Mesendoderm (in vitro differentiated cells): Measurements from ENCODE around the gene ABL1.

ENCODE experiments used
- DNase-seq: peaks from one replicate; pipeline ENCODE4 v3.0.0; 2013
- H2AK5ac ChIP-seq: 2 replicates; pipeline ENCODE4 v1.6.1; 2013; ENCODE audit warnings: low read length, inconsistent platforms
- H2BK120ac ChIP-seq: 2 replicates; pipeline ENCODE4 v1.6.1; 2013; ENCODE audit warnings: low read depth, mild to moderate bottlenecking, low read length, moderate library complexity, mixed read lengths
- H2BK15ac ChIP-seq: replicated peaks from 2 replicates; pipeline ENCODE4 v1.6.1; 2013; ENCODE audit warnings: low read depth, mild to moderate bottlenecking, moderate library complexity
- H2BK5ac ChIP-seq: 2 replicates; pipeline ENCODE4 v1.6.1; 2013; ENCODE audit warnings: low read length, inconsistent platforms
- H3K18ac ChIP-seq: 2 replicates; pipeline ENCODE4 v1.6.1; 2013; ENCODE audit warnings: mild to moderate bottlenecking, low read length, mixed read lengths
- H3K23ac ChIP-seq: one replicate; pipeline ENCODE4 v1.6.1; 2013; ENCODE audit warnings: low read length
- H3K27ac ChIP-seq: 2 replicates; pipeline ENCODE4 v1.5.1; 2013; ENCODE audit warnings: low read depth, mild to moderate bottlenecking, inconsistent platforms, low read length, moderate library complexity
- H3K27me3 ChIP-seq: 2 replicates; pipeline ENCODE4 v1.6.1; 2013; ENCODE audit warnings: low read length, control low read depth, mild to moderate bottlenecking, inconsistent platforms; ENCODE audit not compliant: insufficient read depth, poor library complexity
- H3K36me3 ChIP-seq: 2 replicates; pipeline ENCODE4 v1.6.1; 2013; ENCODE audit warnings: low read length, inconsistent platforms; ENCODE audit not compliant: control insufficient read depth, insufficient read depth
- H3K4ac ChIP-seq: one replicate; pipeline ENCODE4 v1.6.1; 2013; ENCODE audit warnings: low read depth, mild to moderate bottlenecking, low read length, moderate library complexity
- H3K4me1 ChIP-seq: 2 replicates; pipeline ENCODE4 v1.6.1; 2013; ENCODE audit warnings: low read depth, low read length, inconsistent platforms; ENCODE audit not compliant: control insufficient read depth
- H3K4me2 ChIP-seq: 2 replicates; pipeline ENCODE4 v1.6.1; 2013; ENCODE audit warnings: low read length
- H3K4me3 ChIP-seq: 2 replicates; pipeline ENCODE4 v1.5.1; 2013; ENCODE audit warnings: mild to moderate bottlenecking, low read length
- H3K56ac ChIP-seq: one replicate; pipeline ENCODE4 v1.6.1; 2013; ENCODE audit warnings: low read length
- H3K79me1 ChIP-seq: 2 replicates; pipeline ENCODE4 v1.6.1; 2013; ENCODE audit warnings: low read length, inconsistent platforms
- H3K79me2 ChIP-seq: 2 replicates; pipeline ENCODE4 v1.6.1; 2013; ENCODE audit warnings: mild to moderate bottlenecking, low read length; ENCODE audit not compliant: control insufficient read depth, insufficient read depth
- H3K9ac ChIP-seq: 2 replicates; pipeline ENCODE4 v1.6.1; 2013; ENCODE audit warnings: low read length, inconsistent platforms
- H4K5ac ChIP-seq: one replicate; pipeline ENCODE4 v1.6.1; 2013; ENCODE audit warnings: low read length
- H4K8ac ChIP-seq: one replicate; pipeline ENCODE4 v1.6.1; 2013; ENCODE audit warnings: low read depth, mild to moderate bottlenecking, control low read depth, low read length, moderate library complexity
- WGBS: extraction: QIAGEN DNeasy Blood & Tissue Kit; methylation state at CpG from one replicate; pipeline ENCODE4 v1.1.7; 2013; ENCODE audit warnings: low lambda C conversion rate, missing lambda C conversion rate; ENCODE audit not compliant: insufficient coverage; ENCODE audit errors: extremely low coverage; 5-methylcytosine and 5-hydroxymethylcytosine counted together

The ABL1 gene

GRCh38 chr9:130880599-130881220 is 45.7 kb downstream of the ABL1 start:
- H4K8ac ChIP-seq = no peak overlapping the region
- H3K27ac ChIP-seq = no peak overlapping the region
- no peak overlapping the region for H3K4ac ChIP-seq
- H3K36me3 ChIP-seq = peaks cover 25% of the 10 kb centered on the region
- H3K9ac ChIP-seq = no peak overlapping the region
- no CpG with 5 or more reads among the region's 16 CpGs for WGBS
- H4K5ac ChIP-seq = no peak overlapping the region
- DNase-seq = no peak
- H2BK15ac ChIP-seq = no peak overlapping the region
- no peak overlapping the region for H2BK5ac ChIP-seq
- H3K27me3 ChIP-seq = no peaks in the 10 kb centered on the region
- H3K79me2 ChIP-seq = no peaks in the 10 kb centered on the region
- H2AK5ac ChIP-seq = no peak overlapping the region
- no peak overlapping the region for H3K23ac ChIP-seq
- H3K79me1 ChIP-seq = no peaks in the 10 kb centered on the region
- no peak overlapping the region for H3K4me2 ChIP-seq
- no peak overlapping the region for H3K56ac ChIP-seq
- no peak overlapping the region for H3K4me3 ChIP-seq
- no peak overlapping the region for H3K18ac ChIP-seq
- H3K4me1 ChIP-seq = no peaks in the 10 kb centered on the region
- no peak overlapping the region for H2BK120ac ChIP-seq

DNA sequence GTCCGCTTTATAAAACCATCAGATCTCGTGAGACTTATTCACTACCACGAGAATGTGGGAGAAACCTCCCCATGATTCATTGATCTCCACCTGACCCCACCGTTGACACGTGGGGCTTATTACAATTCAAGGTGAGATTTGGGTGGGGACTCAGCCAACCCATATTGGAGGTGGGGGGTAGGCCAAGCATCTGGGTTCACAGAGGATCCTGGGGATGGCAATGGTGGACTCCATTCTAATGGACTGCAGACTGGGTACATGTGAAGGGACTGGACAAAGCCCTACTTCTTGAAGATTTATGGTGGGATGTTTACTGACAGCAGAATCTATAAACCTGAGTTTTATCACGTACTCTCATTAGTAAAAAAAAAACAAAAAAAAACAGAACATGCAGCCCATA is 46.5 kb downstream of the ABL1 start:
- Histone ChIP-seq H3K36me3 (peaks cover 28% of the 10 kb centered on the region), H3K9ac (no peak overlapping the region), H4K8ac (no peak overlapping the region), H2BK5ac (no peak overlapping the region), H3K27me3 (no peaks in the 10 kb centered on the region), H3K4me3 (no peak overlapping the region), H3K4me2 (no peak overlapping the region), H3K4ac (no peak overlapping the region), H3K79me1 (no peaks in the 10 kb centered on the region), H3K56ac (no peak overlapping the region), H3K4me1 (no peaks in the 10 kb centered on the region), H3K79me2 (no peaks in the 10 kb centered on the region), H3K18ac (no peak overlapping the region), H3K27ac (no peak overlapping the region), H4K5ac (no peak overlapping the region), H2BK120ac (no peak overlapping the region), H2AK5ac (no peak overlapping the region), H2BK15ac (no peak overlapping the region), H3K23ac (no peak overlapping the region)
- WGBS = no CpG with 5 or more reads among the region's 6 CpGs
- no peak for DNase-seq

GRCh38 chr9:130882696-130883225 is 47.7 kb downstream of the ABL1 start:
- WGBS = no CpG with 5 or more reads among the region's 15 CpGs
- Histone ChIP-seq H3K27ac (no peak overlapping the region), H3K36me3 (peaks cover 30% of the 10 kb centered on the region)

GRCh38 chr9:130883479-130883878 is 48.4 kb downstream of the ABL1 start:
- Histone ChIP-seq H3K79me2 (no peaks in the 10 kb centered on the region), H4K5ac (no peak overlapping the region), H3K79me1 (no peaks in the 10 kb centered on the region), H2AK5ac (no peak overlapping the region), H2BK120ac (no peak overlapping the region), H3K27me3 (no peaks in the 10 kb centered on the region), H3K4me1 (no peaks in the 10 kb centered on the region), H3K56ac (no peak overlapping the region), H3K4me2 (no peak overlapping the region), H3K18ac (no peak overlapping the region), H4K8ac (no peak overlapping the region), H3K4me3 (no peak overlapping the region), H2BK5ac (no peak overlapping the region), H3K9ac (no peak overlapping the region), H3K36me3 (peaks cover 28% of the 10 kb centered on the region), H3K23ac (no peak overlapping the region), H3K27ac (no peak overlapping the region), H3K4ac (no peak overlapping the region), H2BK15ac (no peak overlapping the region)
- DNase-seq = no peak
- WGBS = no CpG with 5 or more reads among the region's 5 CpGs

More at GRCh38 chr9:130882696-130883225, 47.7 kb downstream of the ABL1 start:
- H2BK5ac ChIP-seq = no peak overlapping the region
- DNase-seq = no peak
- no peak overlapping the region for H4K5ac ChIP-seq
- no peak overlapping the region for H3K23ac ChIP-seq
- no peaks in the 10 kb centered on the region for H3K79me1 ChIP-seq
- H3K56ac ChIP-seq = no peak overlapping the region
- no peak overlapping the region for H3K4me2 ChIP-seq
- no peak overlapping the region for H3K18ac ChIP-seq
- H3K27me3 ChIP-seq = no peaks in the 10 kb centered on the region
- no peaks in the 10 kb centered on the region for H3K4me1 ChIP-seq
- no peak overlapping the region for H4K8ac ChIP-seq
- H2AK5ac ChIP-seq = no peak overlapping the region
- no peak overlapping the region for H2BK15ac ChIP-seq
- no peaks in the 10 kb centered on the region for H3K79me2 ChIP-seq
- H2BK120ac ChIP-seq = no peak overlapping the region
- no peak overlapping the region for H3K4ac ChIP-seq
- no peak overlapping the region for H3K4me3 ChIP-seq
- no peak overlapping the region for H3K9ac ChIP-seq

GRCh38 chr9:130884111-130884531 is 49.1 kb downstream of the ABL1 start:
- H4K8ac ChIP-seq = no peak overlapping the region
- H2AK5ac ChIP-seq = no peak overlapping the region
- peaks cover 30% of the 10 kb centered on the region for H3K36me3 ChIP-seq
- H3K4me2 ChIP-seq = no peak overlapping the region
- H3K4ac ChIP-seq = no peak overlapping the region
- H3K4me1 ChIP-seq = no peaks in the 10 kb centered on the region
- no peak overlapping the region for H3K27ac ChIP-seq
- WGBS = no CpG with 5 or more reads among the region's 25 CpGs
- no peaks in the 10 kb centered on the region for H3K79me2 ChIP-seq
- H3K27me3 ChIP-seq = no peaks in the 10 kb centered on the region
- H3K9ac ChIP-seq = no peak overlapping the region
- no peak overlapping the region for H2BK120ac ChIP-seq
- no peak overlapping the region for H2BK5ac ChIP-seq
- H3K18ac ChIP-seq = no peak overlapping the region
- H3K4me3 ChIP-seq = no peak overlapping the region
- no peaks in the 10 kb centered on the region for H3K79me1 ChIP-seq
- no peak overlapping the region for H4K5ac ChIP-seq
- H3K23ac ChIP-seq = no peak overlapping the region
- DNase-seq = no peak
- H3K56ac ChIP-seq = no peak overlapping the region
- H2BK15ac ChIP-seq = no peak overlapping the region
